HFF-Myc (cell line): ENCODE measurements around the gene NKX6-2.
"Not testable (repeated sequence)": the region's sequence is repeated elsewhere in the genome, so short reads cannot be mapped to it uniquely, and the experiment has no call there.

Experiments
- DNase-seq: peaks from one replicate; pipeline ENCODE4 v3.0.0-alpha.2; 2011; ENCODE audit warnings: low read depth; ENCODE audit errors: extremely low read depth
- H3K4me3 ChIP-seq: replicated peaks from 2 replicates; pipeline ENCODE4 v1.5.1; 2011; ENCODE audit warnings: low read depth, mild to moderate bottlenecking, control low read depth, low read length
- CTCF ChIP-seq: IDR thresholded peaks from 2 replicates; pipeline ENCODE4 v1.5.1; 2012; ENCODE audit warnings: mild to moderate bottlenecking, low read depth, low read length, control low read depth; ENCODE audit errors: missing control alignments

NKX6-2 gene

GRCh38 chr10:132828681-132829080 lies 42.7 kb upstream of the NKX6-2 start:
- no peak for DNase-seq
- no peak overlapping the region for H3K4me3 ChIP-seq
- TF ChIP-seq CTCF: no peak

GRCh38 chr10:132827861-132828539 lies 42.1 kb upstream of the NKX6-2 start:
- no peak for DNase-seq
- no peak overlapping the region for H3K4me3 ChIP-seq
- TF ChIP-seq CTCF: no peak

GRCh38 chr10:132827423-132827789 lies 41.5 kb upstream of the NKX6-2 start:
- DNase-seq: no peak
- no peak for TF ChIP-seq CTCF
- no peak overlapping the region for H3K4me3 ChIP-seq

- no peak for TF ChIP-seq CTCF
- no peak overlapping the region for H3K4me3 ChIP-seq
- DNase-seq: no peak
These were observed 40.8 kb upstream of the NKX6-2 start for GRCh38 chr10:132826524-132827422.

GRCh38 chr10:132825783-132826523 lies 40.0 kb upstream of the NKX6-2 start:
- not testable (repeated sequence) for H3K4me3 ChIP-seq, DNase-seq

- no peak for DNase-seq
- no peak overlapping the region for H3K4me3 ChIP-seq
- no peak for TF ChIP-seq CTCF
These were observed 34.1 kb upstream of the NKX6-2 start for GRCh38 chr10:132820056-132820455.

- DNase-seq: no peak
- no peak overlapping the region for H3K4me3 ChIP-seq
- TF ChIP-seq CTCF: no peak
These were observed 31.8 kb upstream of the NKX6-2 start for GRCh38 chr10:132817701-132818211.
